ENCODE data around the gene P4HTM.

The P4HTM gene

GRCh38 chr3:49004352-49005302 is 14.6 kb downstream of the P4HTM start:
- H3K27ac ChIP-seq: peak overlapping the region; percentile 98
- no peak for TF ChIP-seq ZFX (IDR thresholded peaks at IDR 0.05; ENCODE audit: borderline replicate concordance)
- TF ChIP-seq, protein P1, sequence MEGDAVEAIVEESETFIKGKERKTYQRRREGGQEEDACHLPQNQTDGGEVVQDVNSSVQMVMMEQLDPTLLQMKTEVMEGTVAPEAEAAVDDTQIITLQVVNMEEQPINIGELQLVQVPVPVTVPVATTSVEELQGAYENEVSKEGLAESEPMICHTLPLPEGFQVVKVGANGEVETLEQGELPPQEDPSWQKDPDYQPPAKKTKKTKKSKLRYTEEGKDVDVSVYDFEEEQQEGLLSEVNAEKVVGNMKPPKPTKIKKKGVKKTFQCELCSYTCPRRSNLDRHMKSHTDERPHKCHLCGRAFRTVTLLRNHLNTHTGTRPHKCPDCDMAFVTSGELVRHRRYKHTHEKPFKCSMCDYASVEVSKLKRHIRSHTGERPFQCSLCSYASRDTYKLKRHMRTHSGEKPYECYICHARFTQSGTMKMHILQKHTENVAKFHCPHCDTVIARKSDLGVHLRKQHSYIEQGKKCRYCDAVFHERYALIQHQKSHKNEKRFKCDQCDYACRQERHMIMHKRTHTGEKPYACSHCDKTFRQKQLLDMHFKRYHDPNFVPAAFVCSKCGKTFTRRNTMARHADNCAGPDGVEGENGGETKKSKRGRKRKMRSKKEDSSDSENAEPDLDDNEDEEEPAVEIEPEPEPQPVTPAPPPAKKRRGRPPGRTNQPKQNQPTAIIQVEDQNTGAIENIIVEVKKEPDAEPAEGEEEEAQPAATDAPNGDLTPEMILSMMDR (IDR thresholded peaks at IDR 0.05): no peak

DNA sequence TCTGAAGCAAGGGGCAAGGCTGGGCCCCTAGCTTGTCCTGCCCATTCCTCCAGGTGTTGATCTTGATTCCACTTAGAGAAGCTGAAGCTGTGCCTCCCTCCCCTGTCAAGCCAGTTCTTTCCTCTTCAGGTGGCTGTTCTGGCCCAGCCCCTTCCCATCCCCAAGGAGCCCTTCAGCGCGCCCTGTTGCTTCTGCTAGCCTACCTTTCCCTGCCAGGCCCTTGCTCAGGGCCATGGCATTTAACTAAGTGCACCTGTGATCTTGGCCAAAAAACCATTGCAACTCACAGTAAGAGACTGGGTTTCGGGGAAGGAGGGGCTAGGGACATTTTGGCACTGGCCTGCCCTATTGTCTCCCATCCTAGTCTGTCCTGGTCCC is 15.3 kb downstream of the P4HTM start:
- TF ChIP-seq, protein P1 (IDR thresholded peaks at IDR 0.05): no peak
- no peak for TF ChIP-seq ZFX (IDR thresholded peaks at IDR 0.05; ENCODE audit: borderline replicate concordance)
- peak overlapping the region; percentile 98 for H3K27ac ChIP-seq

DNA sequence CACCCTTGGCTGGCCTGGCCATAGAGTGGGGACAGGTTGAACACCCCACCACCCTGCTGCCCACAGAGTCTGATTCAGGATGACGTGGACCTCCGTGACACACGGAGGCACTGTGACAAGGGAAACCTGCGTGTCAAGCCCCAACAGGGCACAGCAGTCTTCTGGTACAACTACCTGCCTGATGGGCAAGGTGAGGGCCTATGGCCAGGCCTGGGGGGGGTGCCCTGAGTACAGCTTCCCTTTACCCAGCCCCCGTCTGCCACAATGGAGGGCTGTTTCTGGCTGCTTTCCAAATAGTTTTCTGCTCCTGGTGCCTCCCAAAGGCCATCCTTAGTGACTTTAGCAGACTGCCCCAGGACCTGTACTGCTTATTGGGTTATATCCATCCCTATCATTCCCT is 16.0 kb downstream of the P4HTM start:
- TF ChIP-seq, protein P1 (IDR thresholded peaks at IDR 0.05): no peak
- TF ChIP-seq ZFX (IDR thresholded peaks at IDR 0.05; ENCODE audit: borderline replicate concordance): no peak
- peak overlapping the region; percentile 98 for H3K27ac ChIP-seq

- TF ChIP-seq, protein P1 (IDR thresholded peaks at IDR 0.05): no peak
- TF ChIP-seq ZFX (IDR thresholded peaks at IDR 0.05; ENCODE audit: borderline replicate concordance): no peak
- peak overlapping the region; percentile 98 for H3K27ac ChIP-seq
These were observed 16.5 kb downstream of the P4HTM start for GRCh38 chr3:49006408-49007067.

DNA sequence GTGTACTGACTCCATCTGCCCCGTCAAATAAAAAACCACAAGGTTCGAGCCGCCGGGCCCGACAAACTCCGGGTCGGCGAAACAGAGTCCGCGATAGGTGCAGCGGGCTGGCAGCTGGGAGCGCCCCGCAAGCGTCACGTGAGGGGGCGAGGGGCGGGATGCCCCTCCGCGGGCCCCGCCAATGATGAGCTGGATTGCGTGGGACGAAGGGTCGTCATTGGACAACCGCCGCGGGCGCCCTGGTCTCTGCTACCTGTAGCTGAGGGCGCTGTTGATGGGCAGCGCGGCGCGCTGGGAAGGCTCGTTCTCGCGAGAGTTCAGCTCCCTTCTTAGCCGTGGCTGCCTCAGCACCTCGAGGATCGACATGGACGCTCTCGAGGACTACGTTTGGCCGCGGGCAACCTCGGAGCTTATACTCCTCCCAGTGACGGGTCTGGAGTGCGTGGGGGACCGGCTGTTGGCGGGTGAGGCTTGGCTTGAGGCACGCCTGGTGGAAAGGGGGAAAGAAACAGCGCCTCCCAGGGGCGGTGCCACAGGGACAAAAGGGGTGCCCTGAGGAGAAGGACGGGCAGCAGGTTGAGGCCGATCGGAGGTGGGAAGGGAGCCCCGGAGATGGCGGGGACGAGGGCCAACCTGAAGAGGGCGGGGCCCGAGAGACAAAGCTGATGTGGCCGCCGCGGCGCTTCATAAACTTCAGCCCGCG is 17.2 kb downstream of the P4HTM start, which contains the start of gene WDR6:
TSS of gene WDR6 (plus strand) at position 324 of the 703 bp plus-strand sequence. CDS start at position 365, 41 bp downstream.
- H3K27ac ChIP-seq: peak within 1 kb of the TSS; percentile 98
- TF ChIP-seq, protein P1 (IDR thresholded peaks at IDR 0.05): peak; percentile 54
- TF ChIP-seq ZFX (IDR thresholded peaks at IDR 0.05; ENCODE audit: borderline replicate concordance): no peak

GRCh38 chr3:49007771-49008528 is 17.9 kb downstream of the P4HTM start:
- TF ChIP-seq, protein P1 (IDR thresholded peaks at IDR 0.05): peak; percentile 21
- no peak for TF ChIP-seq ZFX (IDR thresholded peaks at IDR 0.05; ENCODE audit: borderline replicate concordance)
- peak overlapping the region; percentile 98 for H3K27ac ChIP-seq

- peak overlapping the region; percentile 98 for H3K27ac ChIP-seq
These were observed 18.6 kb downstream of the P4HTM start for GRCh38 chr3:49008627-49009026.

All from 22Rv1 (cell line).